GM21825 (cell line): Measurements from ENCODE around the gene ZBTB16.

ENCODE experiments used
- ATAC-seq: cut with Tn5 transposase; IDR thresholded peaks from one replicate; pipeline ENCODE4 v1.9.1; 2021; ENCODE audit warnings: mild to moderate bottlenecking, moderate library complexity; ENCODE audit not compliant: unreplicated experiment

The ZBTB16 gene

DNA sequence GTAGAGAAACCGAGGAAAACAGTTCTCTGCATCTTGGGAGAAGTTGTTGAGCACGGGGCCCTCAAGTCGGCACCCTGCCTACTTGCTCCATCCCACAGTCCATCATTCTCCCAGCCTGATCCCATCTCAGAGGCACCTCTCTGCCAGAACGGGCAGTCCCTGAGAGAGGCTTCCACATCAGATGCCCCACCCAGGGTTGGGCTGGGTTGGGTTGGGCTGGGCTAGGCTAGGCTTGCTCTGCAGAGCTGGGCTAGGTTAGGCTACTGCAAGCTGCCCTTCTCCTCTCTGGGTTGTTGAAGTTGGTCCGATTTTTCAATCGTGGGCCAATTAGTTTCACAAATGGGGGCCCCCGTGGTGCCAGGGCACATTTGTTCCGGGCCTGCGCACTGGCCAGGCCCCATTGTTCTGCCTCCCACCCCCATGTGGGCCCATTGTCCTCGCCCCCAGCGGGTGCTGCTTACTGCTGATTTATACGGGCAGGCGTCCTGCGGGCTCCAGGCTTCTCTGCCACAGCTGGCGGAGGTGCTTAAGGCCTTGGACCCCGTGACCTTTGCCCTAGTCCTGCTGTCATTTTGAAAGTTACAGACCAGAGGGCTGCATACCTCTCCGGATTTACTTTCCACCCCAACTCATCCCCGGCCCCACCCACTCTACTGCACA, 173.0 kb downstream of the ZBTB16 start:
- no peak for ATAC-seq

DNA sequence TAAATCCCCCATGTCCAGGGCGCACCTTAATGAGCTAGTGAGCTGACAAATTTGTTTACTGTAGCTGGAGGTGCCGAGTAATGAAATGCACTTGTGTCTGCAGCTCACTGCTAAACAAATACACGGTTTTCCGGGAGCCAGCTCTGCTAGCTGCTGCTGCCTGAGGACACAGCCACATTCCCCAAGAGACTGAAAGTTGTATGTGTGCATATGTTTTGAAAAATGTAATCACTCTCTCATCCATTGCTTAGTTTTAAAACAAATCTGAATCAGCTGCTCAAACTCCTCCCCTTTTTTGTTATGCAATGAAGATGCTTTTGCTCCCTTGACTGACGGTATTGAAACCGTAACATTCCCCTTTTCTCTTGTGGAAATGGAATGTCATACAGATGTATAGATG, 174.2 kb downstream of the ZBTB16 start:
- ATAC-seq: no peak

DNA sequence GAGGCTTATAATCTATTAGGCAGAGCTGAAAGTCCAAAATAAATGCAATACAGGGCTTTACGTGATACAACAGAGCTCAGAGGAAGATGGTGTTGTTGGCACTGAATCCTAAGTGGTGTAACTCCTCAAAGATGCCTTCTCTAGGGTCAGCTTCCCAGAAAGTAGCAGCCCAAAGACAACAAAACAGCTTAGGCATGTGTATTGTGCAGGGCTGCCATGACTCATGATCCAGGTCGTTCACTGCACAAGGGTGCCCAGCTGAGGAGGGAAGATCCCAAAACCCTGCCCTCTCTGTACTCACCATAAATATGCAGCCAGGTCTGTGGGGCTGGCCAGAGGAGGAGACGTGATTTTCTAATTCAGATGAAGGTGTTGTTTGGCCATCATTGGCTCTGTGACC, 177.3 kb downstream of the ZBTB16 start:
- no peak for ATAC-seq

DNA sequence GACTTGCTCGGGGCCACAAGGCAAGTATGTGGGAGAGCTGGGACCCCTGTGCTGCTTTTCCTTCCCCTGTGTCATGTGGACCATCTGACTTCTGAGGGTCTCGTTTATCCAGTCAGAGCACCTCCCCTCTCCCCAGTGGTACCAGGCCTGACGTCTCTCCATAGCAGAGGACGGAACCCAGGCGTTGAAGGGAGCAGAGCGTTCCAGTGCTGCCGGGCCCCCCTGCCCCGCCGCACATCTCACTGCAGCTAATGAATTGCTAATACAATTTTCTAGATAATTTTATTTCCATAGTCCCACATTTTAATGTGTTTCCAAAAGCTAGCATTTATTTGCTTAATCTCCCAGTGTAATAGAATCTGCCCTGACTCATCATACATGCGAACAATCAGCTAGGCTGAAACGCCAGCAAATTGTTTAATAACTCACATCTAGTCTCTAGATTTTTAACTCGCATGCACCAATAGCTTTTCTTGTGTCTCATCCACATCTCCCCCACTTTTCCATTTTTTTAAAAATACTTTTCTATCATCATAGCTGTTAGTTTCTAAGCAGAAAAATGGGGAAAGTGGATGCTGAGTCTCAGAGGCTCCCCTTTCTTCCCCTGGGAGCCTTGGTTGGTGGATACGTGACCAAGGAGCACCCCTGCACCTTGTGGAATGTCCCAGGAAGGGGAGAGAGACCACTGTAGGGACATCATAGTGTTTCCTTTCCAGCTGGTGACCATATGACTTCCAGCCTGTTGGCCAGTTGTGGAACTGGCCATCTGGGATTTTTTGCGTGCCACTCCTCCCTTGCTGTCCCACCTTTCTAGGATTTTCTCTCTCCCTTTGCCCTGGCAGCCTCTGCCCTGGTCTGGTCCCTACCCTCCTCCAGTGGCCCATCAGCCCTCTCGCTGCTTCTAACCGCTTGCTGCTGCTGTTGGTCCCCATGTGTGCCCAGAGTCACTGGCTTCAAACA, 178.1 kb downstream of the ZBTB16 start:
- ATAC-seq: no peak

DNA sequence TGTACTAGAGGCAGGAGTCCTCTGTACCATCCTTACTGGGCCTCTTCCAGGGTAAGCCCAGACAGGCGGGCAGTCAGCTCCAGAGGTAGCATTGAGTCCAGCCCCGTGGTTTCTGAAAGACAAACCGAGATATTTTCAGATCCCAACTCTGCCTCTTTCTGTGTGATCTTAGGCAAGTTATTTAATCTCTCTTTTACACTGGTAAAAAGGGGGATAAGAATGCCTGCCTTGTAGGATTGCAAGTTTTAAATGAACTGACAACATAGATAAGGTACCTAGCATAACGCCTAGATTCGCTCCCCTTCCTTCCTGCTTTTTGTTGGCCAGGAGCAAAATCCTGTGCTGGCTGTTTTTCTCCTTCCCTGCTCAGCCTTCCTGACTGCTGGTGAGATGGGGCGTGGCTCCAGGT, 180.2 kb downstream of the ZBTB16 start:
- ATAC-seq: no peak

DNA sequence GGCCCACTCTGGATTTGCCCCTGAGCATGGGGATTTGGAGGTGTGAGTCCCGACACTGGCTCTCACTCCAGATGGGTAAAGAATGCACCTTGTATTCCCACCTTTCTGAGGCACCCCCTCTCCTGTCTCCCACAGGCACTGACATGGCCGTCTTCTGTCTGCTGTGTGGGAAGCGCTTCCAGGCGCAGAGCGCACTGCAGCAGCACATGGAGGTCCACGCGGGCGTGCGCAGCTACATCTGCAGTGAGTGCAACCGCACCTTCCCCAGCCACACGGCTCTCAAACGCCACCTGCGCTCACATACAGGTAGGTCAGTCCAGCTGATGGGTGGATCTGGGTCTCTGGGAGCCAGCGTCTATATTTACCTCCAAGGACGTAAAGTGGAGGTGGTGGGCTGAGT, 182.5 kb downstream of the ZBTB16 start:
- no peak for ATAC-seq

DNA sequence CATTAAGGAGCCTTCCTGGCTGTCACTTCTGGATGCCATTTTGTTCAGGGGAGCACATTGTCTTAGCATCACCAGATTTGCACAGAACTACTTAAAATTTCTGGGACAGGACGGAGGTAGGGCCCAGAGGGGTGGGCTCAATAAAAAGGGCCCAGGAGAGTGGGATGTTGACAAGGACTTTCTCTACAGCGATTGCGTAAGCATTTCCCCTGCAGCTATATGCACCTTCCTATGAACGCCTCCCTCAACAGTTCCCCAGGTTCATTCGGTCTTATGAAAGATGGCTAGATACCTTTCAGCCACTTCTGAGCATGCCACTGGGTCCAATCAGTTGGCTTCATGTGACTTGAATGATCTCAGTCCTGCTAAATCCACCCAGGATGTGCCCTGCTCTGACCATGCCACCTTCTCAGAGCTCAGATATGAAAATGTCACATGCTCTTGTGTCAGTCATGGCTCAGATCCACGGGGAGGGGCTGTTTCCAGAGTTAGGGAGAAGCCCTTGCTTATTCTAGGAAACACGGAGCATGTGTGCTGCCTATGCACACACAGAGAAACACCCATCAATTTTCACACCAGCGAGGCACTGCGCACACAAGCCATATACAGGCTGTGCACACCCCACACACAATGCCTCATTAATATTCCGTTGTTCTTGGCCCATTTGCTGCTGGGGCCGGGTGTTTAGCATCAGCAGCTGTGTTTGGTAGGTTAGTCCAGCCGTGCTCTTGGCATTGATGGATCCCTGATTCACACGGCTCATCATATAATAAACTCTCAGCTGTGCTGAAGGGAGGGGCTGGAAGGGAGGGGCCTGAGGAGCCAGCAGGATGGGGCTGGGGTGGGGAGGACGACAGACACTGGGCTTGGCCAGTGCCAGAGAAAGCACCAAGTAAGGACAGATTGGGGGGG, 184.2 kb downstream of the ZBTB16 start:
- ATAC-seq: no peak

DNA sequence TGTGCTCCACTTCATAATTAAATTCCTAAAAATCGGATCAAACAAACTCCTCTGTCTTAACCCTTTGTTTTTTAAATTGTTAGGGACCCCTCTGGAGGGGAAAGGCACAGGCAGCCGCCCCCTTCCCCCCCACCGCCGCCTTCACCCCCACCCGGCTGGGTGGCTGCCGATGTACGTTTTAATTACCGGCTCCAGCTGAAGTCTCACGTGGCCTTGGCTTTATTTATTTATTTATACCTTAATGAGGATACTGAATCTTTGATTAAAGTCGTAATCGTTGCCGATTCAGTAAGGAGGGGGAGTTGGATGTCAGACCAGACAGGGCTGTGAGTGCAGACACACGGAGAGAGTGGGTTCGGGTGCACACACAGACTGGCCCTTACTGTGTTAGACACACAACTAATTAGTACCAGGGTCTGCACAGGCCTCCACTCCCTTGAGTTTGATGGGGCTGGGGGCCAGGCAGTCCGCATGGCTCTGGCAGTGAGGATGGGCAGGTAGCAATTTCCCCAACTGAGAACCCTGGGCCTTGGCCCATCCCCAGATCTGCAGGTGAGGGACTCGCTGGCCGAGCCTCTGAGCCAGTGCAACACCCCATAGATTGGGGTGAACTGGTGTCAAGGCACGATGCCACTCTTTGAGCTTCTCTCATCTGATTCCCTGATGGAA, 185.3 kb downstream of the ZBTB16 start:
- ATAC-seq: no peak

DNA sequence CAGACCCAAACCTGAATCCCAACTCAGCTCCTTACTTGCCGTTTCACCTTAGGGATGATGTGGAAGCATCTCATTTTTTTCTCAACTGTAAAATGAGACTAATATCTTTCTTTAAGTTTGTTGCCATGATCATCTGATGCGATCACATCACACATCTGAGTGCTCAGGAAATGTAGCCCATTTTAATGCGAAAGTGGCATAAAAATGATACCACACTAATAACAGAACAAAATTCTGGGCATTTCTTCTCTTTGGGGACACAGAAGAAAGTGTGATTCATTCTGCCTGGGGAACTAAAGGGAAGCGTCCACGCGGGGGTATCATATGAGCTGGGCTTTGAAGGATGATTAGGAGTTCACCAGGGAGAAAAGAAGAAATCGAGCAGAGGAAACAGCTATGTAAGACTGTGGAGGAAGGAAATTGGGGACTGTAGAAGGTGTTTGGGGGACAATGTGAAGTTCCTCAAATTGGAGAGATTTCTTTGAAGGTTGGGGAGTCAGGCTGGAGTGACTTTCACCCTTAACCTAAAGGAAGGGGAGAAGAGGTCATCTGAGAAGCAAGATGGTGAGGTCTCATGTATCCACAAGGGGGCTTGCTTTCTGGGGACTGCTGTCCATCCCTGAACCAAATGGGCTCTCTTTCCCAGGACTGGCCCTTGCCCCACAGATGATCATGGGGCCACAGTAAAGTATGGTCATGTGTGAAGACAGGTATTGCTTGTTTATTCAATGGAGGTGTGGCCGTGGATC, 187.0 kb downstream of the ZBTB16 start:
- ATAC-seq: no peak

DNA sequence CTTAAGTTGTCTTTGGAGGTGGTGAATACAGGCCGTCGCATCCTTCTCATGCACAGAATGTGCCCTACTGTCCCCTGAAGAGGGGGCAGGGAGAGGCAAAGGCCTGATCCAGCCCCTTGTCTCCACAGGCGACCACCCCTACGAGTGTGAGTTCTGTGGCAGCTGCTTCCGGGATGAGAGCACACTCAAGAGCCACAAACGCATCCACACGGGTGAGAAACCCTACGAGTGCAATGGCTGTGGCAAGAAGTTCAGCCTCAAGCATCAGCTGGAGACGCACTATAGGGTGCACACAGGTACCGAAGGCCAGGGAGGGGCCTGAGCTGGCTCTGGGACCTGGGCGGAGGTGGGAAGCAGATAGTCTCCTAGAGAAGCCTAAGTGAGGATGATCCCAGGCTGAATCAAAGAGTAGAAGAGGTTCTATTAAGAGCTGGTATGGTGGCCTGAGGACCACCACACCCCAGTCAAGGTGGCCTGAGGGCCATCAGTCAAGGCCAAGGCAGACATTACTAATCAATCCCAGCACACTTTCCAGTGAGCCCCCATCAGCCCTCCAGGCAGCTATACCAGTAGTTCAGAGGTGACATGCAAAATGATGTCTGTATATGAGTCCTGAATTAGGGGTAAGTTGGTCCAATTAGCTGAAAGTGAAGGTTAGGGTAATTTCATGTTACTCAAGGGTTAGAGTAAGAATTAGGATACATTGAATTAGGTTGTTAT, 187.7 kb downstream of the ZBTB16 start:
- no peak for ATAC-seq

DNA sequence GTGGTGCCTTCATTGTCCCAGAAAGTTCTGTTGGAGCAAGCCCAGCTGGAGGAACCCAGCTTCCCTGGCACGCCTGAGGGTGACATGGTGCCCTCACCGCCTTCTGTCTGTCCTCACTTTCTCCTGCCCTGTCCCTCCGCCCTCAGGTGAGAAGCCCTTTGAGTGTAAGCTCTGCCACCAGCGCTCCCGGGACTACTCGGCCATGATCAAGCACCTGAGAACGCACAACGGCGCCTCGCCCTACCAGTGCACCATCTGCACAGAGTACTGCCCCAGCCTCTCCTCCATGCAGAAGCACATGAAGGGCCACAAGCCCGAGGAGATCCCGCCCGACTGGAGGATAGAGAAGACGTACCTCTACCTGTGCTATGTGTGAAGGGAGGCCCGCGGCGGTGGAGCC, 190.7 kb downstream of the ZBTB16 start:
- ATAC-seq: no peak

DNA sequence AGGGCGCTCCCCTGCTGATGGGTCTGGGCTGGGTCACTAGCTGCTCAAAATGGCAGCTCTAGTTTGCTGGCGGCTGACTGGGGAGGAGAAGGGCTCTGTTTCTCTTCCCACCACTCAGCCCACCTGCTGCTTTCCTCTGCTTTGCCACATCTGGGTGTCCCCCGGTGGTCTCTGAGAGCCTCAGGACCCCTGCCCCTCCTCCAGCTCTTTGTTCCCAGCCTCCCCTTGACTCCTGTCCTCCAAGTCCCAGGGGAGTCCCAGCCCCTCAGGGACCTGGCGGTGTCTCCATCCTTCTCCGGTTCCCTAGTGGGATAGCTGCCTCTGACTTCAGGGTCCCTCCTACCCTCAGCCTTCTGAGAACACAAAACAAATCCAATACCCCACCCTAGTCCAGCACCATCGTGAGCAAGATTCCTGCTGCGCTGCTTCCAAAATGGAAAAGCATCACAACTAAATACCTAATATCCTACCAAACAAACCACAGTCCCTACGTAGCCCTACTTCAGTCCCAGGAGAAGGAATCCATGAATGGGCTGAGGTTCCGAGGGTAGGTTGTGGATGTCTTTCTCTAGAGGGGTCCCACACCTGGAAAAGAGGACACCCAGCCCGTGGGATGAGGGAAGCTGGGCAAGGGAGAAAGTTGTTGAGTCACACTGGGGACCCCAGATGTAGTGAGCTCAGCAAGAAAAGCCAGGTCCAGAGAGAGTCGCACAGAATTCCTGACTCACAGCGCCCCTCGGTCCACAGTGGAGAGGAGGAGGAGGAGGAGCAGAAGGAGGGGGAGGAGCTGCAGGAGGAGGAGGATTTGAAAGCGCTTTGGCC, 191.7 kb downstream of the ZBTB16 start:
- ATAC-seq: no peak

DNA sequence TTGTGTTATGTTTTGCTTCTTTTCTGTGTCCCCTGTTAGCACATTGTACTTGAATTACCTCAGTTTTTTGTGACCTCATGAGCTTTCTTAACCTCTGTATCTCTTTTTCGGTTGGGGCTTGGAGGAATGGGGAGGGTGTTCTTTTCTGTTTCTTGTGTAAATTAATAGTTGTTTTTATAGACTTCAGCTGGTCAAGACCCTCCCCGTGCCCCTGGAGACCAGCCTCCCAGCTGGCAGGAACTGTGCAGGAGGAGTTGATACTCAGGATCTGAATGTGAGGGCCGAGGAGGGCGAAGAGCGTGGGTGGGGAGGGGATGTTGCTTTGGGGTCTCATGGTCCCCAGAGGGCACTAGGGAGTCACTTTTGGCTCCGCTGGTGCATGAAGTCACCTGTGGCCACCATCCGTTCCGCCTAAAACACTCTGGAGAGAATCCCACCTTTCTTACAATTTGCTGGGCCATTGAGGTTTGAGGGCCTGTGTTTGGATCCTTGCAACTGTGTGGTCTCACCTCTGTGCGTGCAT, 192.4 kb downstream of the ZBTB16 start:
- no peak for ATAC-seq

DNA sequence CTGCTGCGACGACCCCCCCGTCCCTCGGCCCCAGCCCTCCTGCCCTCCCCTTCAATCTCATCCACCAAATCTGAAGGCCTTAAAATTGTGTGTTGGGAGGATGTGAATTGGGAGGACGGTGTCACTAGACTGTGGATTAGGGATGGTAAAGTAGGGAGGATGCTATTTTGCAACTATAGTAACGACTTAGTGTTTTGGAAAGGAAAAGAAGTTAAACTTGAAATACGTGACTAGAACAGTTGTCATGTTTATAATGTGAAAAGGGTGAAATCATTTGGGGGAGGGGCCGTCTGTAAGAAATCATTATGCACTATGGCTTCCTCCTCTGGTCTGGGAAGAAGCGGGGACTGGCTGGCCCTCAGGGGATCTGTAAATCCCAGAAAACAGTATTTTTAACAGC, 193.3 kb downstream of the ZBTB16 start:
- no peak for ATAC-seq

DNA sequence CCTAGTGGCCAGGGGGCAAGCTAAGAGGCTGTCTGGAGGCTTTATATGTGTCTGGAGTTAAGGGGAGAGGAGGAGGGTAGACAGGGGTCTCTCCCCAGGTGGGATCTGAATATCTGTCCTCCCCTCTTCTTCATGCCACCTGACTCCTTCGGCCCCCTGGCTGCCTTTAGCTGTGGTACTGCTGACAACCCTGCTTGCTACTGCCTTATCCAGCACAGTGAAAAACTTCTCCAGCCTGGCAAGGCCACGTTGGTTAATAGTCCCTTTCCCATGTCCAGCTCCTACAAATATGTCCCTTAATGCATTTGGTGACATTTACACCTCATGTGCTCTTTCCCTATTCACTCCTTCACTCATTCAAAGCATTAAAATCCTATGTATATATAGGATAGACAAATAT, 194.3 kb downstream of the ZBTB16 start:
- ATAC-seq: no peak

DNA sequence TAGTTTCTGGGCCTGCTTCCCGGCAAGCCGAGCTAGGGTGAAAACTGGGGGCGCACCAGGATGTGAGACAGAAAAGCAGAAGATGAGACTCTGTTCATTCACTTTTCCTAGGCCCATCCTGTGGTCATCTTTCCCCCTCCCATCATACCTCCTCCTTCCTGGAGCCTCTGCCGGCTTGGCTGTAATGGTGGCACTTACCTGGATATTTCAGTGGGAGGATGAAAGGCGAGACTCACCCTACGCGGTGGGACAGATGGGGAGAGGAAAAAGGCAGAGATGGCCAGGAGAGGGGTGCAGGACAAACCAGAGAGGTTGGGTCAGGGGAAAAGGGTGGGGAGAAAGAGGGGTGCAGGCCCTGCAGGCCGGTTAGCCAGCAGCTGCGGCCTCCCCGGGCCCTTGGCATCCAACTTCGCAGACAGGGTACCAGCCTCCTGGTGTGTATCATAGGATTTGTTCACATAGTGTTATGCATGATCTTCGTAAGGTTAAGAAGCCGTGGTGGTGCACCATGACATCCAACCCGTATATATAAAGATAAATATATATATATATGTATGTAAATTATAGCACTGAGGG, 195.1 kb downstream of the ZBTB16 start:
- no peak for ATAC-seq

DNA sequence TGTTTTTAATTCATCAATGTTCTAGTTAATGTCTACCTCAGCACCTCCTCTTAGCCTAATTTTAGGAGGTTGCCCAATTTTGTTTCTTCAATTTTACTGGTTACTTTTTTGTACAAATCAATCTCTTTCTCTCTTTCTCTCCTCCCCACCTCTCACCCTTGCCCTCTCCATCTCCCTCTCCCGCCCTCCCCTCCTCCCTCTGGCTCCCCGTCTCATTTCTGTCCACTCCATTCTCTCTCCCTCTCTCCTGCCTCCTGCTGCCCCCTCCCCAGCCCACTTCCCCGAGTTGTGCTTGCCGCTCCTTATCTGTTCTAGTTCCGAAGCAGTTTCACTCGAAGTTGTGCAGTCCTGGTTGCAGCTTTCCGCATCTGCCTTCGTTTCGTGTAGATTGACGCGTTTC, 195.8 kb downstream of the ZBTB16 start:
- ATAC-seq: no peak
